OCI-LY1 (cell line): Measurements from ENCODE around the gene ADAT2.

Experiments
- H2AFZ ChIP-seq: fragments of 200-600 bp; sonication (generic), shearing (Covaris generic); 2 replicates; pipeline ENCODE4 v1.6.0; 2014; ENCODE audit warnings: antibody characterized with exemption, mild to moderate bottlenecking, low read length
- H3F3A ChIP-seq: fragments of 200-600 bp; sonication (generic), shearing (Covaris generic); 2 replicates; pipeline ENCODE4 v1.6.0; 2014; ENCODE audit warnings: mild to moderate bottlenecking, antibody characterized with exemption, low read length, moderate library complexity; ENCODE audit not compliant: insufficient read depth
- H3K27ac ChIP-seq: fragments of 200-600 bp; sonication (generic); 2 replicates; pipeline ENCODE4 v1.5.1; 2014; ENCODE audit warnings: low read length, mixed run types, mild to moderate bottlenecking, low read depth; ENCODE audit not compliant: poor library complexity, severe bottlenecking
- H3K27me3 ChIP-seq: fragments of 200-600 bp; sonication (generic); 2 replicates; pipeline ENCODE4 v1.6.0; 2014; ENCODE audit warnings: antibody characterized with exemption, mild to moderate bottlenecking, low read length, moderate library complexity; ENCODE audit not compliant: insufficient read depth
- H3K36me3 ChIP-seq: fragments of 200-600 bp; sonication (generic); 2 replicates; pipeline ENCODE4 v1.6.1; 2014; ENCODE audit warnings: mild to moderate bottlenecking, antibody characterized with exemption, low read length, moderate library complexity, mixed read lengths; ENCODE audit not compliant: insufficient read depth
- H3K4me1 ChIP-seq: fragments of 200-600 bp; sonication (generic); 2 replicates; pipeline ENCODE4 v1.5.1; 2014; ENCODE audit warnings: mild to moderate bottlenecking, low read length, moderate library complexity; ENCODE audit not compliant: insufficient read depth, severe bottlenecking
- H3K4me2 ChIP-seq: fragments of 200-600 bp; sonication (generic), shearing (Covaris generic); 2 replicates; pipeline ENCODE4 v1.6.1; 2014; ENCODE audit warnings: low read length
- H3K4me3 ChIP-seq: fragments of 200-600 bp; sonication (generic); 2 replicates; pipeline ENCODE4 v1.5.1; 2014; ENCODE audit warnings: low read length, low read depth, mild to moderate bottlenecking, mixed read lengths; ENCODE audit not compliant: poor library complexity, severe bottlenecking
- H3K79me2 ChIP-seq: fragments of 200-600 bp; shearing (Covaris generic); 2 replicates; pipeline ENCODE4 v1.6.1; 2016; ENCODE audit warnings: mixed run types, low read length, mixed read lengths; ENCODE audit not compliant: insufficient read depth
- H3K9ac ChIP-seq: fragments of 200-600 bp; sonication (generic), shearing (Covaris generic); 2 replicates; pipeline ENCODE4 v1.6.1; 2014; ENCODE audit warnings: mild to moderate bottlenecking, low read length, mixed read lengths
- H3K9me2 ChIP-seq: fragments of 200-600 bp; sonication (generic), shearing (Covaris generic); 2 replicates; pipeline ENCODE4 v1.6.1; 2014; ENCODE audit warnings: low read depth, mild to moderate bottlenecking, low read length, mixed read lengths
- H3K9me3 ChIP-seq: fragments of 200-600 bp; shearing (Covaris generic); 2 replicates; pipeline ENCODE4 v1.6.1; 2014; ENCODE audit warnings: low read length, mixed read lengths
- H4K20me1 ChIP-seq: fragments of 200-600 bp; sonication (generic), shearing (Covaris generic); 2 replicates; pipeline ENCODE4 v1.6.0; 2016; ENCODE audit warnings: mild to moderate bottlenecking, low read length; ENCODE audit not compliant: insufficient read depth
- EZH2 ChIP-seq: fragments of 200-600 bp; sonication (generic), shearing (Covaris generic); IDR thresholded peaks from 2 replicates; pipeline ENCODE4 v1.8.0; 2017; ENCODE audit warnings: borderline replicate concordance, mixed run types, mild to moderate bottlenecking, antibody characterized with exemption, low read length, moderate library complexity, mixed read lengths
- TF ChIP-seq, protein P1 (sequence below): fragments of 200-600 bp; sonication (generic), shearing (Covaris generic); IDR thresholded peaks from 2 replicates; pipeline ENCODE4 v1.5.1; 2017; ENCODE audit warnings: mild to moderate bottlenecking, antibody characterized with exemption, low read length, moderate library complexity, mixed read lengths

The ADAT2 gene

DNA sequence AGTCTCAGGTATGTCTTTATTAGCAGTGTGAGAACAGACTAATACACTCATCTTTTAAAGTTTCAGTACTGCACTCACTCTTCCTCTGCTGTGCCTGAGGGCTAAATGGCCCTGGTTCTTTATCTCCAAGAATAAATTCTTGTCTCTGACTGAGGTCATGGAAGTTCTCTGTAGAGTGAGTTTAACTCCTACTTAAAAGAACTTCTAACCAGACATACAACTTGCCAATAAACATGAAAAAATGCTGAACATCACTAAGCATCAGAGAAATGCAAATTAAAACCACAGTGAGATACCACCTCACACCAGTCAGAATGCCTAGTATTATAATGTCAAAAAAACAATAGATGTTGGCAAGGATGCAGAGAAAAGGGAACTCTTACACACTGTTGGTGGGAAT is 73.6 kb downstream of the ADAT2 start:
- Histone ChIP-seq H3K27me3 (no peaks in the 10 kb centered on the region), H3K27ac (no peak overlapping the region), H3K4me2 (no peak overlapping the region), H3K9me2 (no peaks in the 10 kb centered on the region), H2AFZ (no peak overlapping the region), H3K9ac (no peak overlapping the region), H4K20me1 (no peaks in the 10 kb centered on the region), H3K4me3 (no peak overlapping the region), H3K4me1 (no peaks in the 10 kb centered on the region), H3K9me3 (no peaks in the 10 kb centered on the region), H3K79me2 (no peaks in the 10 kb centered on the region), H3F3A (no peaks in the 10 kb centered on the region), H3K36me3 (no peaks in the 10 kb centered on the region)
- TF ChIP-seq, protein P1, sequence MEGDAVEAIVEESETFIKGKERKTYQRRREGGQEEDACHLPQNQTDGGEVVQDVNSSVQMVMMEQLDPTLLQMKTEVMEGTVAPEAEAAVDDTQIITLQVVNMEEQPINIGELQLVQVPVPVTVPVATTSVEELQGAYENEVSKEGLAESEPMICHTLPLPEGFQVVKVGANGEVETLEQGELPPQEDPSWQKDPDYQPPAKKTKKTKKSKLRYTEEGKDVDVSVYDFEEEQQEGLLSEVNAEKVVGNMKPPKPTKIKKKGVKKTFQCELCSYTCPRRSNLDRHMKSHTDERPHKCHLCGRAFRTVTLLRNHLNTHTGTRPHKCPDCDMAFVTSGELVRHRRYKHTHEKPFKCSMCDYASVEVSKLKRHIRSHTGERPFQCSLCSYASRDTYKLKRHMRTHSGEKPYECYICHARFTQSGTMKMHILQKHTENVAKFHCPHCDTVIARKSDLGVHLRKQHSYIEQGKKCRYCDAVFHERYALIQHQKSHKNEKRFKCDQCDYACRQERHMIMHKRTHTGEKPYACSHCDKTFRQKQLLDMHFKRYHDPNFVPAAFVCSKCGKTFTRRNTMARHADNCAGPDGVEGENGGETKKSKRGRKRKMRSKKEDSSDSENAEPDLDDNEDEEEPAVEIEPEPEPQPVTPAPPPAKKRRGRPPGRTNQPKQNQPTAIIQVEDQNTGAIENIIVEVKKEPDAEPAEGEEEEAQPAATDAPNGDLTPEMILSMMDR: no peak
- no peak for TF ChIP-seq EZH2

DNA sequence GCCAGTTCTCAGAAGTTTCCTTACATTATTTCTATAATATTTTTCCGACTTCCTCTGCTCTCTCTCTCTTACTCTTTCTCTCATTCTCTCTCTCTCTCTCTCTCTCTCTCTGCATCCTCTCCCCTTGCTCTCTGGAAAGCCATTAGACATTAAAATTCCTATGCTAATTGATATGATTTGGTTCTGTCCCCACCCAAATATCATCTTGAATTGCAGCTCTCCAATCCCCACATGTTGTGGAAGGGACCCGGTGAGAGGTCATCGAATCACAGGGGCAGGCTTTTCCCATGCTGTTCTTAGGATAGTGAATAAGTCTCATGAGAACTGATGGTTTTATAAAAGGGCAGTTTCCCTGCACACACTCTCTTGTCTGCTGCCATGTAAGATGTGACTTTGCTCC is 74.1 kb downstream of the ADAT2 start:
- H3K27me3 ChIP-seq: no peaks in the 10 kb centered on the region
- H3K9ac ChIP-seq: no peak overlapping the region
- H3K79me2 ChIP-seq: no peaks in the 10 kb centered on the region
- H4K20me1 ChIP-seq: no peaks in the 10 kb centered on the region
- TF ChIP-seq, protein P1: no peak
- no peak for TF ChIP-seq EZH2
- no peak overlapping the region for H2AFZ ChIP-seq
- no peaks in the 10 kb centered on the region for H3K36me3 ChIP-seq
- H3K27ac ChIP-seq: no peak overlapping the region
- H3K4me1 ChIP-seq: no peaks in the 10 kb centered on the region
- H3K4me3 ChIP-seq: no peak overlapping the region
- no peaks in the 10 kb centered on the region for H3K9me2 ChIP-seq
- no peak overlapping the region for H3K4me2 ChIP-seq
- H3K9me3 ChIP-seq: no peaks in the 10 kb centered on the region
- H3F3A ChIP-seq: no peaks in the 10 kb centered on the region

DNA sequence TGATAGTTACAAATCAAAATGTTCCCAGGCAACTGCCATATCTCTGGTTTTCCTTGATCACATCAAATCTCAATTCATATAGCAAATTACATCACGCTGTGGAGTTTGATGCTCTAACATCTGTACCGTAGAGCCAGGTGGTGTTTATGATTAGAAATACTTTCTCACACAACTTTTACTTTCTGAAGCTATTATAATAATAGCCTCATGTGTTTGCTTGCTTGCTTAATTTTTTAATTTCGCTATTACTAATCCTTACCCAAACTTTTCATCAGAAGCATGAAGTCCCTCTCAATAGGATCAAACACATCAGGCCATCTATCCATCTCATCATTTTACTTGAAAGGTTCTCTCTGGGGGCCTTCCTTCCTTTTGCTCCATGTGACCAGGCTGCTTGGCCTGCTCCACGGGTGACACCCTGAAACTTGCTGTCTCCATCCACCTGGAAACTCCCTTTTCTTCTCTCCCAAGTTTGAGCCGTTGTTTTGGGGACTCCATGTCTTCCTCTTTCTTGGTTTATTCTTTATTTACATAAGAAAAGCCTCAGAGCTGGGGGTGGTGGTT is 75.4 kb downstream of the ADAT2 start:
- no peaks in the 10 kb centered on the region for H4K20me1 ChIP-seq
- H3F3A ChIP-seq: no peaks in the 10 kb centered on the region
- no peak overlapping the region for H2AFZ ChIP-seq
- H3K9me3 ChIP-seq: no peaks in the 10 kb centered on the region
- H3K79me2 ChIP-seq: no peaks in the 10 kb centered on the region
- H3K9me2 ChIP-seq: no peaks in the 10 kb centered on the region
- H3K36me3 ChIP-seq: no peaks in the 10 kb centered on the region
- H3K4me3 ChIP-seq: no peak overlapping the region
- H3K9ac ChIP-seq: no peak overlapping the region
- H3K27me3 ChIP-seq: no peaks in the 10 kb centered on the region
- no peak overlapping the region for H3K4me2 ChIP-seq
- H3K27ac ChIP-seq: no peak overlapping the region
- no peak for TF ChIP-seq EZH2
- TF ChIP-seq, protein P1: no peak
- no peaks in the 10 kb centered on the region for H3K4me1 ChIP-seq
